Measurements from ENCODE around the gene UBE2R2. TPM values are rescaled to one million over a fixed set of nuclear protein-coding genes. Genes with fewer than 3 reads are reported as not detected.

The UBE2R2 gene
- total and polyA plus RNA-seq, 2 experiments from 2014 or later: 39.8 to 41.4 TPM

DNA sequence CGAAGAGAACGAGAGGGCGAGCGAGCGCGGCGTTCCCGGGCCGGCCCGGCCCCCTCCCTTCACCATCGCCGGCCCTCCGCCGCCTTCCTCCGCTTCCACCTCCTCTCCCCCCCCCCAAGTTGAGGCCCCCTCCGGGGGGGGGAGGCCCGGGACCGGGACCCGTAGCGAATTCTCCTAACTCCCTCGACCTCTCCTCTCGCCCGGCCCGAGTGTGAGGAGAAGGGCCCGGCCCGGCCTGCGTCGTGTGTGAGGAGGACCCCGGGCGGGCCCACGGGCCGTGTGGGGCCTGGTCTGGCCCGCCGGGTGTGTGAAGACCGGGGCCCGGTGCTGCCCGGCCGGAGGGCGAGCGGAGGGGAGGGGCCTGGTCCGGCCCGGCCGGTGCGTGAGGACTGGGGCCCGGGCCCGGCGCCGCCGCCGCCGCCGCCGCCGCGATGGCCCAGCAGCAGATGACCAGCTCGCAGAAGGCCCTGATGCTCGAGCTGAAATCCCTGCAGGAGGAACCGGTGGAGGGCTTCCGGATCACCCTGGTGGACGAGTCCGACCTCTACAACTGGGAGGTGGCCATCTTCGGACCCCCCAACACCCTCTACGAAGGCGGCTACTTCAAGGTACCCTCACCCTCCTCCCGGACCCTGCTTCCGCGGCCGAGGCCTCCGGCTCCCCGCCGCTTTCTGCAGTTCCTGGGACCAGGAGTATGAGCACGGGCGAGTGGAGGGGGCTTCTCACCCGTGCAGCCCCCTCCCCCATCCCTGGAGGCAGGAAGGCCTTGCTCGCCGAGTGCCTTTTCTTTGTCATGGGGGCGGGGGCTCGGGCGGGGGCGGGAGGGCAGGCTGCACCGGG is 587 bp downstream of the UBE2R2 start:
- Histone ChIP-seq H3K27ac (peak overlapping the region; percentile 96), H3K9me3 (ENCODE audit: low read depth) (no peaks in the 10 kb centered on the region), H3K4me3 (peak overlapping the region; percentile 82), H3K27me3 (no peaks in the 10 kb centered on the region), H3K9me2 (replicated peaks; ENCODE audit: insufficient read depth) (no peaks in the 10 kb centered on the region), H3K4me2 (peak overlapping the region; percentile 84), H4K20me1 (ENCODE audit: insufficient read depth, poor library complexity, severe bottlenecking) (peaks cover 42% of the 10 kb centered on the region), H3K79me2 (peaks cover 56% of the 10 kb centered on the region), H3K36me3 (replicated peaks; ENCODE audit: insufficient read depth, low read depth) (no peaks in the 10 kb centered on the region), H3K4me1 (ENCODE audit: insufficient read depth) (peaks cover 28% of the 10 kb centered on the region), H2AFZ (peak overlapping the region; percentile 57)
- 1% methylated on average over 33 of the region's 81 CpGs for WGBS (ENCODE audit: low lambda C conversion rate, missing lambda C conversion rate)
- DNase-seq (ENCODE audit: low spot score): peak; percentile 75
- no peak for TF ChIP-seq EZH2 (IDR thresholded peaks at IDR 0.05; ENCODE audit: borderline replicate concordance)
- no peak for TF ChIP-seq EZH2phosphoT487 (IDR thresholded peaks at IDR 0.05; ENCODE audit: low read depth, severe bottlenecking, unreplicated experiment)
- TF ChIP-seq, protein P1, sequence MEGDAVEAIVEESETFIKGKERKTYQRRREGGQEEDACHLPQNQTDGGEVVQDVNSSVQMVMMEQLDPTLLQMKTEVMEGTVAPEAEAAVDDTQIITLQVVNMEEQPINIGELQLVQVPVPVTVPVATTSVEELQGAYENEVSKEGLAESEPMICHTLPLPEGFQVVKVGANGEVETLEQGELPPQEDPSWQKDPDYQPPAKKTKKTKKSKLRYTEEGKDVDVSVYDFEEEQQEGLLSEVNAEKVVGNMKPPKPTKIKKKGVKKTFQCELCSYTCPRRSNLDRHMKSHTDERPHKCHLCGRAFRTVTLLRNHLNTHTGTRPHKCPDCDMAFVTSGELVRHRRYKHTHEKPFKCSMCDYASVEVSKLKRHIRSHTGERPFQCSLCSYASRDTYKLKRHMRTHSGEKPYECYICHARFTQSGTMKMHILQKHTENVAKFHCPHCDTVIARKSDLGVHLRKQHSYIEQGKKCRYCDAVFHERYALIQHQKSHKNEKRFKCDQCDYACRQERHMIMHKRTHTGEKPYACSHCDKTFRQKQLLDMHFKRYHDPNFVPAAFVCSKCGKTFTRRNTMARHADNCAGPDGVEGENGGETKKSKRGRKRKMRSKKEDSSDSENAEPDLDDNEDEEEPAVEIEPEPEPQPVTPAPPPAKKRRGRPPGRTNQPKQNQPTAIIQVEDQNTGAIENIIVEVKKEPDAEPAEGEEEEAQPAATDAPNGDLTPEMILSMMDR (IDR thresholded peaks at IDR 0.05; ENCODE audit: poor library complexity): no peak

DNA sequence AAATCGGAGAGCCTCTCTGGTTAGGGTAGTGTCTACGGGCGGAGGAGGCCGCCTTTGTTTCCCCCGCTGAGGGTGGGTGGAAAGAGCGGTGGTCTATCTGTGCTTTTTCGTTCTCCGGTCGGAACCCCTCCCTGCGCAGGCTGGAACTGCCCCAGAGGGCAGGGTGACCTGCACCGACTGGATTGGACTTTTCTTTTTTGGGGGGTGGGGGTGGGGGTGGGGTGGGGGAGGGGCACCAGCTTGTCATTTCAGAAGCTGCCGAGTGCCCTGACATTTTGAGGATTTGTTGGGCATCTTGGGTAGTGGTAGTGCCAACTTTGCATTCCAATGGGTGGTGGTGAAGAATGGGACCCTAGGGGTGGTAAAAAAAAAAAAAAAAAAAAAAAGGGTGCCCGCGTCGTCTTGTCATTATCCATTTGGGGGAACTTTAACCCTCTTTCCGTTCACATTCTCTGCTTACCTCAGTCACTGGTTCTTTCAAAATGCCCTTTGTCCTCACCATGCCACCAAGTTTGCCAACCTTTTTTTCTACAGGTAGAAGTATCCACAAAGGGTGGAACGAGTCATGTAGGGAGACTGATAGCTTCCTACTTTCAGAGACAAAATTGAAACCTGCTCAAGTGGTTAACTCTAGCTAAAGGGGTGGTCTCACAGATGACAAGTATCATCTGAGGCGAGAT is 1.3 kb downstream of the UBE2R2 start:
- Histone ChIP-seq H2AFZ (no peak overlapping the region), H3K4me3 (peak overlapping the region; percentile 82), H3K4me1 (ENCODE audit: insufficient read depth) (peaks cover 28% of the 10 kb centered on the region), H3K27ac (peak overlapping the region; percentile 96), H3K79me2 (peaks cover 64% of the 10 kb centered on the region), H3K36me3 (replicated peaks; ENCODE audit: insufficient read depth, low read depth) (no peaks in the 10 kb centered on the region), H3K4me2 (peak overlapping the region; percentile 84), H3K9me2 (replicated peaks; ENCODE audit: insufficient read depth) (no peaks in the 10 kb centered on the region), H3K9me3 (ENCODE audit: low read depth) (no peaks in the 10 kb centered on the region), H3K27me3 (no peaks in the 10 kb centered on the region), H4K20me1 (ENCODE audit: insufficient read depth, poor library complexity, severe bottlenecking) (peaks cover 50% of the 10 kb centered on the region)
- no peak for DNase-seq (ENCODE audit: low spot score)
- 2% methylated on average over 17 of the region's 18 CpGs for WGBS (ENCODE audit: low lambda C conversion rate, missing lambda C conversion rate)
- TF ChIP-seq, protein P1 (IDR thresholded peaks at IDR 0.05; ENCODE audit: poor library complexity): no peak
- TF ChIP-seq EZH2 (IDR thresholded peaks at IDR 0.05; ENCODE audit: borderline replicate concordance) (no peak), EZH2phosphoT487 (IDR thresholded peaks at IDR 0.05; ENCODE audit: low read depth, severe bottlenecking, unreplicated experiment) (no peak)

DNA sequence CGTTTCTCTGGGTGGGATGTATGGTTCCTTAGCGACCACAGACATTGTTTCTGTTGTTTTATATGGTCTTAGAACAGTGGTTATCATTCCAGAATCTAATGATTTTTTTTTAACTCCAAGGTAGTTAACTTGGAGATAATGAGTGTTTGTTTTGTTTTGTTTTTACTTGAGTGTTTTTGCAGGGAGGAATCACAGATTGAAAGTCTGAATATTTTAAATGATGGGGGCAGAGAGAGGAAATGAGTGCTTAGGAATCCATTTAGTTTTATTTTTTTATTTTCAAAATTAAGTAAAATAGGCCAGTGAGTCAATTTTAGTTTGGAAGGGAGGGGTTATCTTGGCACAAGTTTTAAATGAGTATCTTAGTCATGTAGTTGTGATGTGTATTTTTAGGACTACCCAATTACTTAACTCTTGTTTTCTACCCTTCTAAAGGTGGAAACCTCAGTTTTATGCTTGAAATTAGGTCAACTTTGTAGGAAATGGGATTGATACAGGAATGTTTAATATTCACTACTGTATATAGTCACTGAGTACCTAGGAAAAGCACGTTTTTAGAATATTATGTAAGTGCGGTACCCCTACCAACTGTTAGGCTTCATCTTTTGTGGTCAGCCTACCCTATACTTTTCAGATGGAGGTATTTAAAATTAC is 2.0 kb downstream of the UBE2R2 start:
- H3K4me1 ChIP-seq (ENCODE audit: insufficient read depth): peaks cover 28% of the 10 kb centered on the region
- H3K4me2 ChIP-seq: peak overlapping the region; percentile 84
- TF ChIP-seq, protein P1 (IDR thresholded peaks at IDR 0.05; ENCODE audit: poor library complexity): no peak
- TF ChIP-seq EZH2phosphoT487 (IDR thresholded peaks at IDR 0.05; ENCODE audit: low read depth, severe bottlenecking, unreplicated experiment): no peak
- no peak for TF ChIP-seq EZH2 (IDR thresholded peaks at IDR 0.05; ENCODE audit: borderline replicate concordance)
- no peaks in the 10 kb centered on the region for H3K36me3 ChIP-seq (replicated peaks; ENCODE audit: insufficient read depth, low read depth)
- WGBS (ENCODE audit: low lambda C conversion rate, missing lambda C conversion rate): 28% methylated on average over 4 of the region's 4 CpGs
- H3K4me3 ChIP-seq: peak overlapping the region; percentile 82
- no peaks in the 10 kb centered on the region for H3K27me3 ChIP-seq
- no peak overlapping the region for H2AFZ ChIP-seq
- no peaks in the 10 kb centered on the region for H3K9me3 ChIP-seq (ENCODE audit: low read depth)
- peak overlapping the region; percentile 96 for H3K27ac ChIP-seq
- H4K20me1 ChIP-seq (ENCODE audit: insufficient read depth, poor library complexity, severe bottlenecking): peaks cover 56% of the 10 kb centered on the region
- DNase-seq (ENCODE audit: low spot score): no peak
- no peaks in the 10 kb centered on the region for H3K9me2 ChIP-seq (replicated peaks; ENCODE audit: insufficient read depth)
- peaks cover 70% of the 10 kb centered on the region for H3K79me2 ChIP-seq

Measured in hepatocyte (in vitro differentiated cells).